ENCODE data around the gene ANO3.
"Not testable (repeated sequence)": the region's sequence is repeated elsewhere in the genome, so short reads cannot be mapped to it uniquely, and the experiment has no call there.

The ANO3 gene

DNA sequence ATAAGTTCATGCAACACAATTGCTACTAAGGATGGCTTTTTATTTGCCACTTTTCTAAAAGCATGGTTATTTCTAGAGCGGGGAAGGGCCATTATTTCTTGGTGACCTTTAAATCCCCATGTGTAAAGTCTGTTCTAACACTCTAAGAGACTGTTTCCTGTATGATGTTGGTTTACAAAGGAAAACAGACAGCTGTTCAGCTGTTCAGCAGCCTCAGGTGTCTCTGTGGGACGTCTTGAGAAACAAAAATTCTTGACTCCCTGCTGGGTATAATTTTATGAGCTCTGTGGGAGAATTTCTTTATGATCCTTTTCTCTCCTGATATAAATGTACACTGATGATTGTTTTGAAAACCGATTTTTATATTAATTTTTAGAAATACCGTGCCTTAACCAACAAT is 226.3 kb downstream of the ANO3 start:
- no peak for FAIRE-seq
- DNase-seq (ENCODE audit: extremely low spot score, insufficient read length, low read depth) = no peak

DNA sequence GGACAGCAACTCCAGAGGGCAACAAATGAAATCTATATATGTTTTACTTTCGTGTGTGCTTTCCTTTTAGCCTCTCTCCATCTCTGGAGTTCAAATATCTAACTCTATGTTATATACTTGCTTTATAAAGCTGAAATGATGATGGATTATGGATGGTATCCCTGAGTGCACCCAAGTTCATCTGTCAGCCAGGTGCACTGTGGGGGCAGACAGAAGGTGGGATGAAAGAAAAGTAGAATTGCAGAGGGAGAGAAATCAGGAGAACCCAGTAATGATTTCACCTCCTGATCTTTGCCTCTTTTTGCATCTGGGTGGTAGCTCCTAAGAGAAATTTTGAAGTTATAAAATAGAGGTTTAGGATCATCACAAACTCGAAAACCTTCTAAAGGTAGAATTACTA is 237.7 kb downstream of the ANO3 start:
- FAIRE-seq (no peak), DNase-seq (ENCODE audit: extremely low spot score, insufficient read length, low read depth) (no peak)

DNA sequence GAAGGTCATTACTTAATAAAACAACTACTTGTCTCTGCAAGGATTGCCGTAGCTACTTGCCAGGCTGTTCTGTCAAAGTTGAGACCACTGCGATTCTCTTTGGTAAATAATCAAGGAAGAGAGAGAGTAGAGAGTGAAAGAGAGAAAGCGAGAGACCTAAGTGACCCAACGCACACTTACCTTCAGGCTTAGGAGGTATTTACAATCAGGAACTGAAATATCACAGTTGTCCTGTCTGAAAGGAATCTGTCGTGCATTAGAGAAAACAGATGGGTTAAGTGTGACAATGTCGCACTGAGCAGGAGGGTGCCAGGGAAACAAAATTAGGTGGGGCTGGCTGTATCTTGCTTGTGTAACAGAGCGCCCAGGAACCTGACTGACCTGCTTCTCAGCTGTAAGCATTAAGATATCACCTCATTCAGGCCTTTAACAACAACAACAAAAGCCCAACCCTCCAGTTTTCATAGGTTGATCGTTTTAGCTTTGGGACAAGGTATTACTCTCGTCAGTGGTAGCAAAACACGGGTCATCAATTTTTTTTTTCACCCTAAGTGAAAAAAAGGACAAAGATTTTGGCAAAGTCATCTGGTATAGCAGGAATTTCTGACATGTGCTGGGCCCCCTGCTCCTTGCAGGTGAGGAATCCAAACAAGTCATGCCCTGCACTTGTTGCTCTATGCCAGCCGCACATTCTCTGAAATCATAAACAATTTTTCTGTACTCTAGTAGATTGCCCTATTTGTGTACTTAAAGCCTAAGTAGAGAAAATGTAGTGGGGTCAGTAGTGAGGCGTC is 240.1 kb downstream of the ANO3 start, which contains the start of gene MUC15:
MUC15 (minus strand) TSS at position 403 of the 794 bp plus-strand sequence. CDS start 5,169 bp downstream, outside the sequence.
- FAIRE-seq (no peak), DNase-seq (ENCODE audit: extremely low spot score, insufficient read length, low read depth) (no peak)

DNA sequence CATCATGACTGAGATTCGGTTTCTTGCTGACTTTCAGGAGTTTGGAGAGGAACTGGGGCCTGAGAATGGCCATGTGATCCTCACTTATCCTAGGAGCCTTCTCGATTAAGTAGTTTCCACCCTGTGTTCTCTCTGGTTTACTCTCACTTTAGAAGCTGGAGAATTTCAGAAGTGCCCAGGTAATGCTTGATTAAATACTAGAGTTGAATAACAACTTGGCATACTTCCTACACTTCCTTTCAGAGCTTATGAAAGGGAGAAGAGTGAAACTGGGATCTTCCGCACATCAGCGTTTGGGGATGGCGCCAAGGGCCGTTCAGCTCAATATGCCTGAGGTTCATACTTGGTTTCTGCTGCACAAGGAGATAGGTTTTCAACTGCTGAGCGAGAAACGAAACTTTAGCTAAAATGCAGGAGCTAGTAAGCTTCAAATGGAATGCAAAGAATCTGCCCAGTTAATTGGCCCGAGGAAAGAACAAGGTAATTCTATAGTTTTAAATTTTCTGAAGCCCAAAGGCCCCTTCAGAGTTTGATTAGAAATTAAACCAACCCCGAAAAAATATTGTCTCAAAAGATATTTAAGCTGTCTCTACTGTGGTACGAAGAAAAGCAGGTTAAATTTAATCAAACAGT is 241.0 kb downstream of the ANO3 start:
- FAIRE-seq = no peak
- DNase-seq (ENCODE audit: extremely low spot score, insufficient read length, low read depth) = no peak

DNA sequence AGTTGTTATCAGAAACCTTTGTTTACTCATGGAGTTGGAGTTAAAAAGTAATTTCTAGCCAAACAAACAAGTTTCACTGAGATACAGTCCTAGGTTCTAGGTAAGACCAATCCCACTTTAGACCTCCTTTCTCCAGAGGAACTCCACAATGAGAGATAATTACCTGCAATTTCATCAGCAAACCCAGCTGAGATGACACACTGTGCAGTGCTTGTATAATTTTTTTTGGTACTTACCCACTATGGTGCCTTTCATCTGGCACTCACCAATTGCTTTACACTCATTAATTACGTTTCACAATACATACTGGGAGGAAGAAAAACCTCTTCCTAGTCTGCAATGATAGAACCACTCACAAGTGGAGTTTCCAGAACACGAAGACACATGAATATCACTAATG is 242.0 kb downstream of the ANO3 start:
- FAIRE-seq (no peak), DNase-seq (ENCODE audit: extremely low spot score, insufficient read length, low read depth) (no peak)

DNA sequence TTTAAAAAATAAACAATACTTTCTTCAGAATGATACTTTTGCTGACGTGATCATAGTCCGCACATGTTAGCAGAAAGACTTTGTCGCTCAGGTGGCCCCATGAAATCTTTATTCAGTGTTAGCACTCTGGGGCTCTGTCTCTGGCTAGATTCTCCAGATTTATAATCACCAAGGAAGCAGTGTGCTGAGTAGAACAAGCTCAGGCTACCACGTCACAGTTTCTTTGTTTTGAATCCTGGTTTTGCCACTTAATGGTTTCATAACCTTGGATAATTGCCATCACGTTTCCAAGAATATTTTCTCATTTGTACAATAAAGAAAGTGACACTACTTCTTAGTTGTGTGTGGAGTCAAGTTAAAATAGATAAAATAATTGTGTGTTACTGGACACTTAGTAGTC is 244.0 kb downstream of the ANO3 start:
- FAIRE-seq (no peak), DNase-seq (ENCODE audit: extremely low spot score, insufficient read length, low read depth) (no peak)

DNA sequence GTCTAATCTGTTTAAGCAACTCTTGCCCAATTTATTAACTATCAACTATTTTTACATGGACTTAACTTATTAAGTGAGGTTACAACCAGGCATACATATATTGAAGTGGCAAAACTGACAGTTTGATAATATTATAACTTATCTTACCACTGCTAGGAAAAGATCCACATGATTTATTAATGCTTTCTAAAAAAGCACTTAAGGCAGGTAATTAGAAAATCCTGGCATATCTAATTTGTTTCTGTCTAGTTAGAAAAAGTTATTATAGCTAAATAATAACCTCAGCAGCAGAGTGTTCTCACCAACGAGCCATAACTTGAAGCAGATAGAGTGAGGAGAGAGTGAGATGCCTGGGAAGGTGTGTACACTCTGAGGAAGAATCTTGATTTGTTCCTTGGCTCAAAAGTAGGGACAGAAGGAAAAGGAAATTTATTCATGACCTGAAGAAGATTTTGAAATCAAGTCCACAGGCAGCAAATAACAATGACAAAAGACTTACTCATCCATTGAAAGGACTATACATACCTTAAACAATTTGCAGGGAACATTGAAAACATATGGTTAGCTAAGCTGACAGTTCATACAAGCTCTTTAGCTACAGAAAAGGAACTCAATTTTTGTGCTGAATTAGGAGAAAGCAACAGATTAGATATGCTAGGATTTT is 247.2 kb downstream of the ANO3 start:
- FAIRE-seq = no peak
- no peak for DNase-seq (ENCODE audit: extremely low spot score, insufficient read length, low read depth)

DNA sequence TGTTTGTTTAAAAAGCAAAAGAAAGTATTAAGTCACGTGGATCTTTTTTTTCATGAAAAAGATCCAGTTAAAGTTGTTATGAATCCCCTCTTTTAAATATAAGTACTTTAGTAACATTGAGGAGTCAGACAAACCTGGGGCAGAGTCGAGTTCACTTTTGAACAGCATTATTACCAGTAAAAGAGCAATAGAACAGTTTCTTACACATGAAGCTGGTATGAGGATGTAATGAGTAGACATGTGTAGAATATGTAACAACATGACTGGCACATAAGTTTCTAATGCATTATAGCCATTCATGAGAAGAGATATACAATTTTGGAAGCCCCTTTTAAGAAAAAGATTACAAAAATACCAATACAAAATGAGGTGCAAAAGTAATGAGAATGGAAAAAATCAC is 247.8 kb downstream of the ANO3 start:
- DNase-seq (ENCODE audit: extremely low spot score, insufficient read length, low read depth) = no peak
- FAIRE-seq = no peak

DNA sequence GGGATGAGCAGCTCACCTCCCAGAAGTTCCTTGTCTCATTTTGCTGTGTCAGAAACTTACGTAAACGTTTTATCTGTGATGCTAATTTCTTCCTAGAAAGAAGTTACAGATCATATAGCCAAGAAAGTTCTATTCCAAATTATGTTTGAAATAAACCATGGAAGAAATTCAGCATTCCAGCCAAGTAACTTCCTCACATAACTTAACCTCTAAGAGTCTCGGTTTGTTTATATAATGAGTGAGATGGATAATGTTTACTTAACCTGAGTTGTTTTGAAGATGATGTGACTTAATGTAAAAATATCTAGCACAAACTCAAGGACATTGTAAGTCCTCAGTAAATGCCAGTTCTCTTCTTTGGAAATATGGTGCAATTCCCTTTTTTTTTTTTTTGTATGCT is 249.0 kb downstream of the ANO3 start:
- FAIRE-seq (no peak), DNase-seq (ENCODE audit: extremely low spot score, insufficient read length, low read depth) (no peak)

DNA sequence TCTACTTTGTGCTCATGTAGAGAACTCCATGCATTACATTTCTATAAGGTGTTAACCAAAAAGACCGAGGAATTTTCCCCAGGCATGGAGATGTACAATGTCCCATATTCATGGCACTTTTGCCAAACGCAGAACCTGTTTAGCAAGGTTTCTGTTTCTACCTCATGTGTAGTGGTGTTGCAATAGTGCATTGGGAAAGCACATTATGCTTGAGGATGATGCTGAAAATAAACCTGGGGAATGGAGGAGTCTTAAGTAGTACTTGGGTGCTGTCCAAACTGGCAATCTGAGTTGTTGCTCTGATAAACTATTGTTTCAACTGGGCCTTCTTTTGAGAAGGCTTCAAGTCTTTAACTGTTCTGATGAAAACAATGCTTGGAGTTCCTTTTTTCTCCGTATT is 251.6 kb downstream of the ANO3 start:
- DNase-seq (ENCODE audit: extremely low spot score, insufficient read length, low read depth) = no peak
- no peak for FAIRE-seq

DNA sequence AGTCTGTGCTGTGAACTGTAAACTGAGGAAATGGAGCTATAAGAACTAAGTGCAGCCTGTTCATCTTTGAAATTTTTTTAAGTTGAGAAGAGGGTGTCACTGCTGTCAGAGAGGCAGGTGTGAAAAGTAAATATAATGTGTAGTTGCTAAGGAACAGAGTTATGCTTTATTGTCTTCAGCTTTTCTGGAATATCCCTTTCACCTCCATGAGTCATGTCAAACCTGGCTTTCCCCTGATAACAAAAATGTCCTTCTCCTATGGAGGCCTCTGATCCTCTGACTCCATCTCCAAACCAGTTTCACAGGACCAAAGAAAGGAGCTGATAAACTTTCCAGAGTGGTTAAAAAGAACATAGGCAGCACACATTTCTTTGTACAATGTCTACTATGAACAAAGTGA is 252.9 kb downstream of the ANO3 start:
- FAIRE-seq (no peak), DNase-seq (ENCODE audit: extremely low spot score, insufficient read length, low read depth) (no peak)

DNA sequence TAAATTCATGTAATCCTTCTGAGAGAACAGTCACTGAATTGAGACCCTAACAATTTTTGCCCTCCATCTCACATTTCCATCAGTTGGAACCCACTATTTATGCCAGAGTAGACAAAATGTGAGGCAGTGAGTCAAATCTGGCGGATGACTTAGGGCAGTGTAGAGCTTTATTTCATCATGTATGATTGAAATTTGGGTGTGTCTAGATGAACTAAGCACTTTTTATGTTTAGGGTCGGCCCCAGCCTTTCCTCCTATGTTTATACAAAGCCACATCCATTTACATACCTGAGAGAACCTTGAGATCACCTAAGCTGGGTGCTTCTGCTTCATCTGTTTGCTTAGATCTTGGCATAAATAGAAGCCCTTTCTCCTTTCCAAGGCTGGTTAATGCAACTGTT is 255.1 kb downstream of the ANO3 start:
- FAIRE-seq (no peak), DNase-seq (ENCODE audit: extremely low spot score, insufficient read length, low read depth) (no peak)

DNA sequence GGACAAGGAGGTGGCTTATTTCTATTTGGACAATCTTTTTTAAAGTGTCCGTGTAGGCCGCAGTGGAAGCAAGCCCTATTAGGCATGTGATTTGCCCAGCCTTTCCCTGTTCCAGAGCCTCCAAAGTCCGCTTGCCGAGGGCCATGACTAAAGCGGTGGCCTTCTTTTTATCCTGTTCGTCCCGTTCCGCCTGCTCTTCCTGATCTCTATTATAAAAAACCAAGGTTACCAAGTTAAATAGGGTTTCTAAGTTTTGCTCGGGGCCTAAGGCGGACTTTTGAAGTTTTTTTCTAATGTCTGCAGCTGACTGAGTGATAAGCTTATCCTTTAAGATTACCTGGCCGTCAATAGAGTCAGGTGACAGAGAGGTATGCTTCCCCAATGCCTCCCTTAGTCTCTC is 261.8 kb downstream of the ANO3 start:
- DNase-seq (ENCODE audit: extremely low spot score, insufficient read length, low read depth) = no peak
- FAIRE-seq = no peak

DNA sequence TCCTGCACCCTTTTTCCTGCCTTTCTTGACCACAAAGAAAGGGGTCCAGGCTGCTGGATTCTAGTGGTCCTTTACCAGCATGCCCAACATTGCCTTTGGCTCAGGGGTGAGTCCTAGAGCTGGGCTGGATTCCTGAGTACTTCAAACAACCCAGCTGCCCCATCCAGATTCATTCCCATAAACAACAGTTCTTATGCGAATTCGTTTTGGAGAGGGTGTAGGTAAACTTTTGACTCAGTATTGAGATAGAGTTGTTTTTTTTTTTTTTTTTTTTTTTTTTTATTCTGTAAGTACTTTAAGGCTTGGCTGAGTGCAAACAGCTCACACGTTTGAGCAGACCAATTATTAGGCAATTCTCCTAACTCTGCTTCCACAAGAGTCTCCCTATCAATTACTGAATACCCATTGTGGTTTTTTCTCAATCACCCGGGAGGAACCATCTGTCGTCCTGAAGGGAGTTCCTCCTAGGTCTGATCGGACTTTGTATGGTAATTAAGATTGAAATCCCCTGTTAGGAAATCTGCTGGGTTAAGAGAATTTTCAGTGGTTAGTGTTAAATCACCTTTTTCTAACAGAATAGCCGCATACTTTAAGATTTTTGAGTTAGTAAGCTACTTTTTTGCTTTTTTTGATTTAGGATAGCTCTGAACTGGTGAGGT is 263.4 kb downstream of the ANO3 start:
- not testable (repeated sequence) for DNase-seq (ENCODE audit: extremely low spot score, insufficient read length, low read depth); FAIRE-seq

DNA sequence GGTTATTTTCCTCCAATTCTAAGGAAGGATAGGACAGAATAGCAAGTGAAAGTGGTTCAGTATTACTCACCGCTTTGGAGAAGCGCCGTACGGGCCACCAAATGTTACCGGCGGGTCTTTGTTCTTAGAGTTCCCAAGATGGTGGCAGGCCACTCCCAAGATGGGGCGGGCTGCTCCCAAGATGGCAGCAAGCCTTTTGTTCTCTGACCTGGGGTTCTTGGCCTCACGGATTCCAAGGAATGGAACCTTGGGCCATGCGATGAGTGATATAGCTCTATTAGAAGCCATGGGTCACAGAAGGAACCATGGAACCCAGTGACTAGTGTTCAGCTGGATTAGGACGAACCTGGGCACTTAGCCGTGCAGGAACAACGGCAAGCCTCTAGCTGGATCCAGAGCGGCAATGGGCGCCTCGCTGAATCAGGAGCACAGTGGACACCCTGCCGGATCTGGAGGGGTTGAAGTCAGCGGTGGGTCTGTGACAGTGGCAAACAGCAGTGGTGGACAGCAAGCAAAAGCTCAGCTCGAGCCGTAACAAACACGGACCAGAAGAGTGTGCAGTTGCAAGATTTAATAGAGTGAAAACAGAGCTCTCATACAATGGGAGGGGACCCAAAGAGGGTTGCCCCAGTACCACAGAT is 265.2 kb downstream of the ANO3 start:
- not testable (repeated sequence) for DNase-seq (ENCODE audit: extremely low spot score, insufficient read length, low read depth); FAIRE-seq

DNA sequence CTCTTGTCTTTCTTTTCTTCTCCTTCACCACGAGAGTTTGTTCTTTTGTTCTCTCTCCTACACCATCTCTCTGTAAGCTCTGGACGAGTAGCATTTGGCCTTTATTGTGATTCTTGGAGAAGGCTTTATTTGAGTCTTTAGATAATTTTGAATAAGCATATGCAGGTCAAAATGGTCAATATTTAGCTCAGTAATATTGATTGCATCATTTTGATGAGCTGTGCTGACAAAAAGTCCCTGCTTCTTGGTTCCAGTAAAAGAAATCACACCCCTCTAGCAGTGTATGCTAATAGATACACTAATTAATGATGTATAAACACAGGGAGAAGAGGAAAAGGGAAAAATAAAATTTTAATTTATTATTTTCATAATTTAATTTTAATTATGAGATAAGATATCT is 266.0 kb downstream of the ANO3 start:
- FAIRE-seq (no peak), DNase-seq (ENCODE audit: extremely low spot score, insufficient read length, low read depth) (no peak)

DNA sequence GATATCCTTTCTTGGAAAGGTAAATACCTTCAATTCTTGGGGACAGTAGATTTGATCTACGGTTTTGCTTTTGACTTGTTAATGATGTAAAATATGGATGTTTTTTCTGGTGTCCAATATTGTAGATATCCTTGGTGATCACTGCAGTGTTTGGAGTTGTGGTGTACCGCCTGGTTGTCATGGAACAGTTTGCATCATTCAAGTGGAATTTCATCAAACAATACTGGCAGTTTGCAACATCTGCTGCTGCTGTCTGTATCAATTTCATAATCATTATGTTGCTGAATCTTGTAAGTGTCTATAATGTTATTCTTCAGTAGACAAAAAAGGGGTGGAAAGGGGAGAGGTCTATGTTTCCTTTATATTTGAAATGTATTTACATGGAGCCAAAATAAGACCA is 267.5 kb downstream of the ANO3 start:
- DNase-seq (ENCODE audit: extremely low spot score, insufficient read length, low read depth) (no peak), FAIRE-seq (no peak)

DNA sequence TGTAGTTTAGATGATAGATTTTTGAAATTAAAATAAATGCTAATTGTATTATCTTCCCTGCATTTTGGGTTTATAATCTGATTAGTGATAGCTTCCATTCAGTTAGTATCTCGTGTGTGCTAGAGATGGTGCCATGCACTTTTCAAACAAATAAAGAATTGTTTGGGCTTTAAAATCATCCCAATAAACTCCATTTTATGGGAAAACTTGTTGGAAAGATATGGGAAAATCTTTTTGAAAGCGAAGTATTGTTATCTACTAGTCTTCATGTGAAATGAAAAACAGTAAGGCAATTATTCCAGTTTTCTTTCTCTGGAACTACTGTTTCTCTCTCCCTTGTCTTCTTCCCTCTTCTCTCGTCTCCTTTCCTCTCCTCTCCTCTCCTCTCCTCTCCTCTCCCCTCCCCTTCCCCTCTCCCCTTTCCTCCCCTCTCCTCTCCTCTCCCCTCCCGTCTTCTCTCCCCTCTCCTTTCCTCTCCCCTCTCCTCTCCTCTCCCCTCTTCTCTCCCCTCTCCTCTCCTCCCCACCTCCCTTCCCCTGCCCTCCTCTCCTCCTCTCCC is 268.0 kb downstream of the ANO3 start:
- FAIRE-seq = no peak
- no peak for DNase-seq (ENCODE audit: extremely low spot score, insufficient read length, low read depth)

DNA sequence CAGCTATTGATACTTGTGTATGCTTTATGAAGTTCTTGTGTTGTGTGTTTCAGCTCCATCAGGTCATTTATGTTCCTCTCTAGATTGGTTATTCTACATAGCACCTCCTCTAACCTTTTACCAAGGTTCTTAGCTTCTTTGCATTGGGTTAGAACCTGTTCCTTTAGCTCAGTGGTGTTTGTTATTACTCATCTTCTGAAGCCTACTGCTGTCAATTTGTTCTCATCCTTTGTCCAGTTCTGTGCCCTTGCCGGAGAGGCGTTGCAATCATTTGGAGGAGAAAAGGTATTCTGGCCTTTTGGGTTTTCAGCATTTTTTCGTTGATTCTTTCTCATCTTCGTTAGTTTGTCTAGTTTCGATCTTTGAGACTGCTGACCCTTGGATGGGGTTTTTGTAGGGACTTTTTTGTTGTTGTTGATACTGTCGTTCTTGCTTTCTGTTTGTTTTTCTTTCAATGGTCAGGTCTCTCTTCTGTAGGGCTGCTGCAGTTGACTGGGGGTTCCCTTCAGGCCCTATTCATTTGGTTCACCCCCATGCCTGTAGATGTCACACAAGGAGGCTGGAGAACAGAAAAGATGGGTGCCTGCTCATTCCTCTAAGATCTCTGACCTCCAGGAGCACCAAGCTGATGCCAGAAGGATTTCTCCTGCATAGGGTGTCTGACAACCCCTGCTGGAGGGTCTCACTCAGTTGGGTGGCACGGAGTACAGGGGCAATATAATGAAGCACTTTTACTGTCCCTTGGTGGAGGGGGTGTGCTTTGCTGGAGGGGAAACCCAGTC is 276.0 kb downstream of the ANO3 start:
- FAIRE-seq (no peak), DNase-seq (ENCODE audit: extremely low spot score, insufficient read length, low read depth) (no peak)
